Measurements from ENCODE around the gene NTN5. TPM values are rescaled to one million over a fixed set of nuclear protein-coding genes. Genes with fewer than 3 reads are reported as not detected.

NTN5 gene
- total RNA-seq, 1 experiment from 2014 or later, result 151 TPM

DNA sequence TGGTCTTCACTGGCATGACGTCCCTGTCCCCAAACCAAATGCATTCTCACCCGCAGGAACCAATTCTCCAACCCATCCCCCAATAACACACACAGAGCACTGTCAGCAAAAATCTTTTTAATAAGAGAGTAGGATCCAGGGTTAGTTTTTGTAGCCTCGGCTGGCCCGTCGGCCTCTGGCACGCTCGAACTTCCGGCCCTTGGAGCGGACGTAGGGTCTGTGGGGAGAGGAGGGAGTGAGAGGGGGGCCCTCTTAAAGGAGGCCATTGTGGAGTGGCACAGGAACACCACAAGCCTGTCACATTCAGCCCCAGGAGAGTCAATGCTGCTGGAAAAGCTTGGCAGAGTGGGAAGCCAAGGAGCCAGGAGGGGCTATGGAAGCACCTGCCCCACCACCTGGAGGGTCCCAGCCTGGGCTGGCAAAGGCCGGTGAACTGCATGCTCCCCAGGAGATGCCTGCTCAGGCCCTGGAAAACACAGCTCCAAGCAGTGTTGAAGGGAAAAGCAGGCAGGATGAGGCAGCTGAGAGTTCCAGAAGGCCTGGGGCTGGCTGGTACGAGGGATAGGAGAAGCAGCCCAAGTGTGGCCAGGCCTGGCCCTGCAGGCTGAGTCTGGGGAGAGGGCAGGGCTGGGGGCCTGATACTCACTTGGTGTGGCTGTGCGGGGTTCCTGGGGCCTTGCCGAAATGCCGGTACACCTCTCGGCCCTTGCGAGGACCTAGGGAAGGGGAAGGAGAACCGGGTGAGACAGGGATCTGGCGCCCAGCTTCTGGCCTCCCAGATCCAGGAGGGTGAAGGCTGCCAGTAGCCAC, 57.4 kb downstream of the NTN5 start:
- H3K27ac ChIP-seq, result no peak overlapping the region
- no peak overlapping the region for H3K4me3 ChIP-seq
- no peaks in the 10 kb centered on the region for H3K27me3 ChIP-seq
- H3K4me1 ChIP-seq, result no peaks in the 10 kb centered on the region
- H3K36me3 ChIP-seq, result peaks cover 44% of the 10 kb centered on the region
- H3K9me3 ChIP-seq (replicated peaks), result no peaks in the 10 kb centered on the region
- no peak for DNase-seq

DNA sequence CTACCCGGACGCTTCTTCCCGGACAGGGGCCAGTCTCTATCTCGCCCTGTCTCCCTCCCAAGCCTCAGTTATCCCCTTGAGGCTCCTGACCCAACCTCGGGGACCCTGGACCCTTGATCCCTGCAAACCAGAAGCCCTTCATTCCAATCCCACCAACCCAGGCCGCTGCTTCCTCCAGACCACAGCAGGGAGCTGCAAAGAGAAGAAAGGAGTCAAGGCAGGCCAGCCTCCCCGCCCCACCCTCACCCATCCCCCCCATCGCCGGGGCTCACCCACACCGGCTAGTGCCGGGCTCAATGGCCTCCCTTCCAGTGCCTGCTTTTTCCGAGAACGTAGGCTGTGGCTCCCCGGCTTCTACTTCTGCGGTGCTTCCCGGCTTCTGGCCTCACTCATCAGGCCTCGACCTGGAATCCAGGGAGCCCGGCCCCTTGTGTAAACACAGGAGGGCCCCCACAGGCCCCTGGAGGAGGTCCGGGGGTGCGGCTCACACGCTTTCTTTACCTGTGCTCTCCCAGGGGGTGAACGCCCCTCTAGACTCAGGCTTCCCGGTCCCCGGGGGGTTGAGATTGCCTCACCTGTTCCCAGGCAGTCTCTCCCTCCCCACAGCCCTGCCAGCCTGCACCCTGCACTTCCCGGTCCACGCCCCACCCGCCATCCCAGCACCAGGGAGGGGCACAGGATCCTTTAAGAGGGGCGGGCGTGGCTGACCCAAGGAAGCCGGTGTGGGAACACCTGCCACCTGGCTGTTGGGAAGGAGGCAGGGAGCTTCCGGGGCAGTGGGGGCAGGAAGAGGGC, 58.2 kb downstream of the NTN5 start, which contains the start of gene FAM83E:
TSS of gene FAM83E (minus strand) at position 641 of the 795 bp plus-strand sequence. CDS start 1,704 bp downstream, outside the sequence.
- DNase-seq, result no peak
- no peaks in the 10 kb centered on the region for H3K4me1 ChIP-seq
- H3K9me3 ChIP-seq (replicated peaks), result no peaks in the 10 kb centered on the region
- no peak within 1 kb of the TSS for H3K4me3 ChIP-seq
- no peaks in the 10 kb centered on the region for H3K27me3 ChIP-seq
- H3K36me3 ChIP-seq, result peaks cover 44% of the 10 kb centered on the region
- H3K27ac ChIP-seq, result no peak within 1 kb of the TSS

DNA sequence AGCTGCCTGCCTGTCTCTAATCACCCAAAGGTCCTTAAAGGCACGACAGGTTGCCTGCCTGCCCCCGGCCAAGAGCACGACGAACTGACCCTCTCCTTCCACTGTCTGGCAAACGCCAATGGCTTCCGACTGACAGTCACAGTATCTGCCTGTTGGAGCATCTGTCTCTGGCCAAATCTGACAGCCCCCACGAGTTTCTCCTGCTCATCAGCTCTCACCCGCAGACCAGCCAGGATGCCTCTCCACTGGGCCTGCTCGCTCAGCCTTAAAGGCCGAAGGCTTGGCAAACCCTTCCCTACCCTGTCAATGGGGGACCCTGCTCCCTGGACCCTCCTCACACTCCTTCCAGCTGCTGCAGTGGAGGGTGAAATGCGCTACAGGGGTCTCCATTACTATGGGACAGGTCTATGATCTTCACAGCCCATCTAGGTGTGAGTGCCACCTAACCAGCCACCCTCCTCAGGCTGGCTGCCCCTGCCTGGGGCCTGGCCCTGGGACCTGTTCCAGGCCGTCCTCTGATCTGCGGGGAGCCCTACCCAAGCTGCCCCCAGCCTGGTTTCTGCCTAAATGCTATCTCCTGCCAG, 58.9 kb downstream of the NTN5 start:
- H3K4me3 ChIP-seq, result no peak overlapping the region
- H3K27ac ChIP-seq, result no peak overlapping the region
- H3K4me1 ChIP-seq, result no peaks in the 10 kb centered on the region
- no peaks in the 10 kb centered on the region for H3K27me3 ChIP-seq
- H3K9me3 ChIP-seq (replicated peaks), result no peaks in the 10 kb centered on the region
- no peak for DNase-seq
- peaks cover 44% of the 10 kb centered on the region for H3K36me3 ChIP-seq

- Histone ChIP-seq H3K4me1 (no peaks in the 10 kb centered on the region), H3K27me3 (no peaks in the 10 kb centered on the region), H3K9me3 (replicated peaks) (no peaks in the 10 kb centered on the region), H3K27ac (no peak overlapping the region), H3K4me3 (no peak overlapping the region), H3K36me3 (peaks cover 43% of the 10 kb centered on the region)
- no peak for DNase-seq
Observed at GRCh38 chr19:48613024-48613851, 59.6 kb downstream of the NTN5 start.

GRCh38 chr19:48611872-48612271, 60.9 kb downstream of the NTN5 start:
- Histone ChIP-seq H3K9me3 (replicated peaks) (no peaks in the 10 kb centered on the region), H3K4me1 (no peaks in the 10 kb centered on the region), H3K27ac (no peak overlapping the region), H3K36me3 (peaks cover 29% of the 10 kb centered on the region), H3K27me3 (no peaks in the 10 kb centered on the region), H3K4me3 (no peak overlapping the region)
- DNase-seq, result no peak

Other genes starting within 250 kb of the NTN5 start
- gene GRWD1, start 227.0 kb downstream of the NTN5 start, total RNA-seq (2014; rRNA removed; shearing (Covaris generic)), result 40.4 and 44.6 TPM in 2 replicates
- gene KCNJ14, start 217.4 kb downstream of the NTN5 start, total RNA-seq (2014; rRNA removed; shearing (Covaris generic)), result 0.41 and 0.57 TPM in 2 replicates
- gene CYTH2, start 203.6 kb downstream of the NTN5 start, total RNA-seq (2014; rRNA removed; shearing (Covaris generic)), result 25.0 and 29.0 TPM in 2 replicates
- gene LMTK3, start 161.2 kb downstream of the NTN5 start, total RNA-seq (2014; rRNA removed; shearing (Covaris generic)), result not detected in 2 replicates
- gene SULT2B1, start 120.8 kb downstream of the NTN5 start, total RNA-seq (2014; rRNA removed; shearing (Covaris generic)), result 0.26 TPM in 1 of 2 replicates, not detected in the other
- not detected in 2 replicates for gene SPACA4, start 66.3 kb downstream of the NTN5 start, total RNA-seq (2014; rRNA removed; shearing (Covaris generic))
- gene FAM83E, start 57.9 kb downstream of the NTN5 start, total RNA-seq (2014; rRNA removed; shearing (Covaris generic)), result 1.9 and 3.3 TPM in 2 replicates
- 1,609 and 2,008 TPM in 2 replicates for gene RPL18, start 53.8 kb downstream of the NTN5 start, total RNA-seq (2014; rRNA removed; shearing (Covaris generic))
- 13.1 and 17.4 TPM in 2 replicates for gene SPHK2, start 53.5 kb downstream of the NTN5 start, total RNA-seq (2014; rRNA removed; shearing (Covaris generic))
- 23.9 and 24.4 TPM in 2 replicates for gene DBP, start 35.6 kb downstream of the NTN5 start, total RNA-seq (2014; rRNA removed; shearing (Covaris generic))
- 10.7 and 11.8 TPM in 2 replicates for gene CA11, start 26.8 kb downstream of the NTN5 start, total RNA-seq (2014; rRNA removed; shearing (Covaris generic))
- 0.08 and 0.30 TPM in 2 replicates for gene FUT2, start 23.0 kb upstream of the NTN5 start, total RNA-seq (2014; rRNA removed; shearing (Covaris generic))
- gene MAMSTR, start 46.7 kb upstream of the NTN5 start, total RNA-seq (2014; rRNA removed; shearing (Covaris generic)), result 19.5 and 24.5 TPM in 2 replicates
- 0.99 and 1.5 TPM in 2 replicates for gene RASIP1, start 67.6 kb upstream of the NTN5 start, total RNA-seq (2014; rRNA removed; shearing (Covaris generic))
- gene IZUMO1, start 73.9 kb upstream of the NTN5 start, total RNA-seq (2014; rRNA removed; shearing (Covaris generic)), result not detected in 2 replicates
- not detected in 2 replicates for gene FUT1, start 79.6 kb upstream of the NTN5 start, total RNA-seq (2014; rRNA removed; shearing (Covaris generic))
- not detected in 2 replicates for gene FGF21, start 82.5 kb upstream of the NTN5 start, total RNA-seq (2014; rRNA removed; shearing (Covaris generic))
- gene BCAT2, start 138.0 kb upstream of the NTN5 start, total RNA-seq (2014; rRNA removed; shearing (Covaris generic)), result 31.7 and 36.0 TPM in 2 replicates
- not detected in 2 replicates for gene HSD17B14, start 163.5 kb upstream of the NTN5 start, total RNA-seq (2014; rRNA removed; shearing (Covaris generic))
- 19.3 and 26.6 TPM in 2 replicates for gene PLEKHA4, start 195.6 kb upstream of the NTN5 start, total RNA-seq (2014; rRNA removed; shearing (Covaris generic))
- gene PPP1R15A, start 199.4 kb upstream of the NTN5 start, total RNA-seq (2014; rRNA removed; shearing (Covaris generic)), result 11.1 and 12.5 TPM in 2 replicates
- not detected in 2 replicates for gene TULP2, start 225.7 kb upstream of the NTN5 start, total RNA-seq (2014; rRNA removed; shearing (Covaris generic))
- 91.2 and 97.1 TPM in 2 replicates for gene NUCB1, start 227.3 kb upstream of the NTN5 start, total RNA-seq (2014; rRNA removed; shearing (Covaris generic))